Sigmoid colon (tissue), 4 donors: ENCODE data around the gene ME3.

Experiments used
- CTCF ChIP-seq, 4 experiments: fragments of 450-650 bp in 3 of 4; fragments of 200-600 bp in 1 of 4; IDR thresholded peaks; one replicate each; pipeline ENCODE4 v1.5.1; 2016 to 2019; ENCODE audit warnings: antibody characterized with exemption in 4 of 4, mild to moderate bottlenecking in 3 of 4, moderate library complexity in 2 of 4
- EP300 ChIP-seq, 4 donors: sonication (generic); formaldehyde crosslinking; IDR thresholded peaks; one replicate each; pipeline ENCODE4 v1.6.1; 2017; ENCODE audit warnings: antibody characterized with exemption in 4 of 4
- POLR2A ChIP-seq, 2 donors: fragments of 450-650 bp; IDR thresholded peaks; one replicate each; pipeline ENCODE4 v1.6.1; 2016; ENCODE audit warnings: antibody characterized with exemption in 2 of 2, mild to moderate bottlenecking in 2 of 2, moderate library complexity in 2 of 2

GRCh38 chr11:86460461-86461385 lies 211.7 kb downstream of the ME3 start:
- TF ChIP-seq CTCF (IDR thresholded peaks at IDR 0.05), result no peak
- TF ChIP-seq POLR2A (IDR thresholded peaks at IDR 0.05), result no peak
- TF ChIP-seq EP300 (IDR thresholded peaks at IDR 0.05), result no peak
